GM12873 (cell line): ENCODE measurements around the gene ADCY4.

ENCODE experiments used
- CTCF ChIP-seq: IDR thresholded peaks from 2 replicates; pipeline ENCODE4 v1.5.1; 2012; ENCODE audit warnings: low read depth, mild to moderate bottlenecking, moderate library complexity, low read length, control low read depth; ENCODE audit not compliant: insufficient read depth; ENCODE audit errors: missing control alignments

The ADCY4 gene

GRCh38 chr14:24311837-24312615 is 22.8 kb downstream of the ADCY4 start:
- no peak for TF ChIP-seq CTCF

GRCh38 chr14:24310646-24311604 is 23.9 kb downstream of the ADCY4 start, which contains the start of gene LTB4R:
TSS of gene LTB4R (plus strand) at chr14:24311502. CDS start at chr14:24315652, 4,150 bp downstream.
- TF ChIP-seq CTCF = peak; percentile 26

- TF ChIP-seq CTCF = no peak
Observed at GRCh38 chr14:24310265-24310645, 24.6 kb downstream of the ADCY4 start.

GRCh38 chr14:24309538-24310264 is 25.2 kb downstream of the ADCY4 start, which contains the start of gene LTB4R2:
TSS of gene LTB4R2 (plus strand) at chr14:24310140. CDS start at chr14:24310665, 525 bp downstream.
- TF ChIP-seq CTCF = no peak

GRCh38 chr14:24308342-24309124 is 26.3 kb downstream of the ADCY4 start:
- no peak for TF ChIP-seq CTCF

GRCh38 chr14:24307575-24308341 is 27.1 kb downstream of the ADCY4 start, which contains the start of gene CIDEB:
TSS of gene CIDEB (minus strand) at chr14:24307977. CDS start at chr14:24307858, 119 bp downstream.
- TF ChIP-seq CTCF = peak; percentile 94
